Body of pancreas (tissue), 4 donors: Measurements from ENCODE around the gene RFWD3. TPM values are rescaled to one million over a fixed set of nuclear protein-coding genes. Genes with fewer than 3 reads are reported as not detected.

Experiments used
- ATAC-seq: fragments of 150-250 bp; one replicate; pipeline ENCODE4 v1.9.1; 2016
- DNase-seq, 4 donors: peaks; one replicate each; pipeline ENCODE4 v3.0.0-alpha.2; 2019
- H3K27ac ChIP-seq, 4 donors: fragments of 200-600 bp; sonication (generic); 1 replicate in 3 of 4; 2 replicates in 1 of 4; pipeline versions ENCODE4 v1.5.1 to v1.6.1; 2016 to 2019; ENCODE audit warnings: mild to moderate bottlenecking in 1 of 4, mixed read lengths in 1 of 4, moderate library complexity in 1 of 4
- H3K27me3 ChIP-seq, 2 donors: fragments of 200-600 bp; sonication (generic); one replicate each; pipeline ENCODE4 v1.6.0; 2016; ENCODE audit warnings: mild to moderate bottlenecking in 1 of 2
- H3K36me3 ChIP-seq, 2 donors: fragments of 200-600 bp; sonication (generic); replicated peaks in 1 of 2; 2 replicates each; pipeline ENCODE4 v1.5.1; 2016; ENCODE audit warnings: low read depth in 2 of 2; ENCODE audit not compliant: insufficient read depth in 1 of 2
- H3K4me1 ChIP-seq: fragments of 200-600 bp; sonication (generic); one replicate; pipeline ENCODE4 v1.6.0; 2016
- H3K4me3 ChIP-seq, 2 donors: fragments of 200-600 bp; sonication (generic); 1 replicate in 1 of 2; 2 replicates in 1 of 2; pipeline ENCODE4 v1.5.1; 2016 to 2019
- H3K9me3 ChIP-seq, 3 donors: fragments of 200-600 bp; sonication (generic); 1 replicate in 2 of 3; 2 replicates in 1 of 3; pipeline ENCODE4 v1.5.1; 2016
- CTCF ChIP-seq, 7 experiments: fragments of 450-650 bp in 4 of 7; fragments of 200-600 bp in 3 of 7; sonication (generic) in 3 of 7; IDR thresholded peaks; one replicate each; pipeline ENCODE4 v1.5.1; 2016 to 2019; ENCODE audit warnings: antibody characterized with exemption in 7 of 7
- POLR2A ChIP-seq, 3 donors: fragments of 450-650 bp; IDR thresholded peaks; one replicate each; pipeline ENCODE4 v1.6.1; 2016; ENCODE audit warnings: antibody characterized with exemption in 3 of 3, mild to moderate bottlenecking in 2 of 3
- WGBS, 2 donors: methylation state at CpG; one replicate each; pipeline ENCODE4 v1.1.5; 2017; 5-methylcytosine and 5-hydroxymethylcytosine counted together
- intact Hi-C: fragments of 100-400 bp; cut with DNase I; formaldehyde crosslinking; loops from one replicate; pipeline ENCODE4 v1.15.1; 2023
- total RNA-seq, 2 donors: library from RNA; depleted of rRNA; stranded (reverse); fragments of >200 nt; gene quantifications; one replicate each; pipeline ENCODE4 v1.1.0, GENCODE V29; 2016

RFWD3 gene
- total RNA-seq, 2 donors from 2014 or later = 10.5 to 12.2 TPM

- TF ChIP-seq POLR2A (IDR thresholded peaks at IDR 0.05) = no peak
- TF ChIP-seq CTCF (IDR thresholded peaks at IDR 0.05) = no peak
- DNase-seq (no peak), ATAC-seq (no peak)
- Histone ChIP-seq H3K4me3 (no peak overlapping the region), H3K4me1 (peaks cover 56% of the 10 kb centered on the region), H3K27me3 (no peaks in the 10 kb centered on the region), H3K9me3 (no peaks in the 10 kb centered on the region), H3K36me3 (no peaks in the 10 kb centered on the region), H3K27ac (no peak overlapping the region)
- intact Hi-C loops = no loop called here
- WGBS, 2 donors = 17 to 20% methylated on average over 2 of the region's 2 CpGs
Observed at GRCh38 chr16:74574146-74574545, 92.5 kb downstream of the RFWD3 start.

GRCh38 chr16:74573622-74574021 lies 93.1 kb downstream of the RFWD3 start:
- H3K27me3 ChIP-seq = no peaks in the 10 kb centered on the region
- ATAC-seq (no peak), DNase-seq (no peak)
- WGBS, 2 donors = 76 to 81% methylated on average over 8 of the region's 8 CpGs
- no peak overlapping the region for H3K27ac ChIP-seq
- intact Hi-C loops = no loop called here
- H3K36me3 ChIP-seq = no peaks in the 10 kb centered on the region
- no peaks in the 10 kb centered on the region for H3K9me3 ChIP-seq
- TF ChIP-seq POLR2A (IDR thresholded peaks at IDR 0.05) = no peak
- no peak for TF ChIP-seq CTCF (IDR thresholded peaks at IDR 0.05)
- H3K4me3 ChIP-seq = no peak overlapping the region
- H3K4me1 ChIP-seq = peaks cover 56% of the 10 kb centered on the region

Other genes starting within 250 kb of the RFWD3 start
- under 1 TPM in 1 of 2 donors, not detected in 1; 0.26 TPM for gene CLEC18B, start 245.4 kb downstream of the RFWD3 start, total RNA-seq
- gene GLG1, start 59.8 kb downstream of the RFWD3 start, total RNA-seq = 100 to 1,000 TPM; 103 to 144 TPM
- 10 to 100 TPM; 10.9 to 16.8 TPM for gene MLKL, start 34.0 kb upstream of the RFWD3 start, total RNA-seq
- 1 to 10 TPM; 3.3 to 5.4 TPM for gene FA2H, start 107.9 kb upstream of the RFWD3 start, total RNA-seq